ENCODE measurements around the gene GAB1. TPM values are rescaled to one million over a fixed set of nuclear protein-coding genes. Genes with fewer than 3 reads are reported as not detected.

Gene GAB1
- total RNA-seq, 1 donor from 2014 or later: 5.0 TPM

- peak; percentile 21 for DNase-seq (ENCODE audit: low read depth)
- H3K27me3 ChIP-seq (ENCODE audit: control insufficient read depth, insufficient read depth, low read length): no peaks in the 10 kb centered on the region
- H3K4me3 ChIP-seq (ENCODE audit: low read depth, low read length): no peak overlapping the region
- no peak for TF ChIP-seq CTCF (IDR thresholded peaks at IDR 0.05; ENCODE audit: insufficient read depth, low read length, severe bottlenecking)
- FAIRE-seq: no peak
- no peaks in the 10 kb centered on the region for H3K36me3 ChIP-seq (ENCODE audit: control insufficient read depth, insufficient read depth, low read length)
Measured at GRCh38 chr4:143307531-143307930, 29.1 kb upstream of the GAB1 start.

GRCh38 chr4:143308377-143308776 is 28.3 kb upstream of the GAB1 start:
- TF ChIP-seq CTCF (IDR thresholded peaks at IDR 0.05; ENCODE audit: insufficient read depth, low read length, severe bottlenecking): no peak
- no peak for FAIRE-seq
- DNase-seq (ENCODE audit: low read depth): no peak

GRCh38 chr4:143311924-143312323 is 24.8 kb upstream of the GAB1 start:
- no peaks in the 10 kb centered on the region for H3K27me3 ChIP-seq (ENCODE audit: control insufficient read depth, insufficient read depth, low read length)
- DNase-seq (ENCODE audit: low read depth): no peak
- FAIRE-seq: no peak
- TF ChIP-seq CTCF (IDR thresholded peaks at IDR 0.05; ENCODE audit: insufficient read depth, low read length, severe bottlenecking): no peak
- H3K4me3 ChIP-seq (ENCODE audit: low read depth, low read length): no peak overlapping the region
- no peaks in the 10 kb centered on the region for H3K36me3 ChIP-seq (ENCODE audit: control insufficient read depth, insufficient read depth, low read length)

More at GRCh38 chr4:143308377-143308776, 28.3 kb upstream of the GAB1 start:
- Histone ChIP-seq H3K36me3 (ENCODE audit: control insufficient read depth, insufficient read depth, low read length) (no peaks in the 10 kb centered on the region), H3K27me3 (ENCODE audit: control insufficient read depth, insufficient read depth, low read length) (no peaks in the 10 kb centered on the region), H3K4me3 (ENCODE audit: low read depth, low read length) (no peak overlapping the region)

- DNase-seq (ENCODE audit: low read depth) (no peak), FAIRE-seq (no peak)
- Histone ChIP-seq H3K4me3 (ENCODE audit: low read depth, low read length) (no peak overlapping the region), H3K27me3 (ENCODE audit: control insufficient read depth, insufficient read depth, low read length) (no peaks in the 10 kb centered on the region), H3K36me3 (ENCODE audit: control insufficient read depth, insufficient read depth, low read length) (no peaks in the 10 kb centered on the region)
- TF ChIP-seq CTCF (IDR thresholded peaks at IDR 0.05; ENCODE audit: insufficient read depth, low read length, severe bottlenecking): no peak
Measured at GRCh38 chr4:143313521-143313920, 23.2 kb upstream of the GAB1 start.

- TF ChIP-seq CTCF (IDR thresholded peaks at IDR 0.05; ENCODE audit: insufficient read depth, low read length, severe bottlenecking): no peak
- Histone ChIP-seq H3K36me3 (ENCODE audit: control insufficient read depth, insufficient read depth, low read length) (no peaks in the 10 kb centered on the region), H3K27me3 (ENCODE audit: control insufficient read depth, insufficient read depth, low read length) (no peaks in the 10 kb centered on the region), H3K4me3 (ENCODE audit: low read depth, low read length) (no peak overlapping the region)
- no peak for DNase-seq (ENCODE audit: low read depth)
- FAIRE-seq: no peak
Measured at GRCh38 chr4:143313996-143314395, 22.7 kb upstream of the GAB1 start.

GRCh38 chr4:143320113-143320512 is 16.6 kb upstream of the GAB1 start:
- DNase-seq (ENCODE audit: low read depth) (no peak), FAIRE-seq (no peak)
- no peaks in the 10 kb centered on the region for H3K27me3 ChIP-seq (ENCODE audit: control insufficient read depth, insufficient read depth, low read length)
- no peak overlapping the region for H3K4me3 ChIP-seq (ENCODE audit: low read depth, low read length)
- no peak for TF ChIP-seq CTCF (IDR thresholded peaks at IDR 0.05; ENCODE audit: insufficient read depth, low read length, severe bottlenecking)
- H3K36me3 ChIP-seq (ENCODE audit: control insufficient read depth, insufficient read depth, low read length): no peaks in the 10 kb centered on the region

Measured in bronchial epithelial cell (primary cell).